HG03457 (cell line): ENCODE results near the gene RAD23B.
"Not testable (repeated sequence)": the region's sequence is repeated elsewhere in the genome, so short reads cannot be mapped to it uniquely, and the experiment has no call there.

Experiments
- ATAC-seq: cut with Tn5 transposase; IDR thresholded peaks from one replicate; pipeline ENCODE4 v1.9.1; 2021; ENCODE audit warnings: moderate number of reproducible peaks; ENCODE audit not compliant: unreplicated experiment

The RAD23B gene

GRCh38 chr9:107292821-107293542, 9.9 kb downstream of the RAD23B start:
- ATAC-seq = no peak

- no peak for ATAC-seq
These were observed 10.5 kb downstream of the RAD23B start for GRCh38 chr9:107293543-107294085.

- no peak for ATAC-seq
These were observed 11.7 kb downstream of the RAD23B start for GRCh38 chr9:107294756-107295155.

GRCh38 chr9:107295995-107296394, 12.9 kb downstream of the RAD23B start:
- ATAC-seq = no peak

- not testable (repeated sequence) for ATAC-seq
These were observed 13.5 kb downstream of the RAD23B start for GRCh38 chr9:107296592-107296991.

GRCh38 chr9:107299437-107299836, 16.4 kb downstream of the RAD23B start:
- no peak for ATAC-seq

- ATAC-seq = no peak
These were observed 23.2 kb downstream of the RAD23B start for GRCh38 chr9:107306308-107306707.

GRCh38 chr9:107307331-107307730, 24.3 kb downstream of the RAD23B start:
- ATAC-seq = no peak

- ATAC-seq = no peak
These were observed 25.4 kb downstream of the RAD23B start for GRCh38 chr9:107308461-107308860.

- ATAC-seq = peak; percentile 88
These were observed 26.2 kb downstream of the RAD23B start for GRCh38 chr9:107309271-107309670.

- no peak for ATAC-seq
These were observed 29.4 kb downstream of the RAD23B start for GRCh38 chr9:107312376-107313050.

- ATAC-seq = no peak
These were observed 30.5 kb downstream of the RAD23B start for GRCh38 chr9:107313555-107314096.

- no peak for ATAC-seq
These were observed 31.7 kb downstream of the RAD23B start for GRCh38 chr9:107314763-107315162.

- ATAC-seq = no peak
These were observed 33.9 kb downstream of the RAD23B start for GRCh38 chr9:107316795-107317661.

GRCh38 chr9:107322643-107323042, 39.6 kb downstream of the RAD23B start:
- ATAC-seq = no peak

- no peak for ATAC-seq
These were observed 40.9 kb downstream of the RAD23B start for GRCh38 chr9:107323836-107324585.

GRCh38 chr9:107325842-107326241, 42.8 kb downstream of the RAD23B start:
- no peak for ATAC-seq

GRCh38 chr9:107328510-107328909, 45.4 kb downstream of the RAD23B start:
- ATAC-seq = no peak

GRCh38 chr9:107330420-107330819, 47.3 kb downstream of the RAD23B start:
- no peak for ATAC-seq

- ATAC-seq = no peak
These were observed 49.8 kb downstream of the RAD23B start for GRCh38 chr9:107332883-107333282.
